ENCODE measurements around the gene RFX4. TPM values are rescaled to one million over a fixed set of nuclear protein-coding genes. Genes with fewer than 3 reads are reported as not detected.

Gene RFX4
- total and polyA plus RNA-seq, 7 experiments from 2014 or later = not detected

GRCh38 chr12:106780010-106780631 is 197.3 kb downstream of the RFX4 start:
- Histone ChIP-seq H3K9me3 (ENCODE audit: control insufficient read depth in 2 of 3, low read length in 3 of 3) (no peaks in the 10 kb centered on the region), H3K36me3 (ENCODE audit: control insufficient read depth in 2 of 3, insufficient read depth in 3 of 3, low read length in 3 of 3) (no peaks in the 10 kb centered on the region), H3K27ac (ENCODE audit: low read depth, low read length) (no peak overlapping the region), H3K4me1 (ENCODE audit: control insufficient read depth in 2 of 2, insufficient read depth in 2 of 2, low read length in 2 of 2) (peaks cover 0 to 12% of the 10 kb centered on the region in 2 donors), H3K4me3 (ENCODE audit: low read length) (no peak overlapping the region), H3K27me3 (ENCODE audit: control insufficient read depth in 2 of 2, insufficient read depth in 2 of 2, low read length in 2 of 2) (no peaks in the 10 kb centered on the region)
- H3K4me1 Mint-ChIP-seq = peaks cover 29 to 60% (median 45%) of the 10 kb centered on the region in 7 donors
- no peak for DNase-seq
- no peak for ATAC-seq
- no peaks in the 10 kb centered on the region for H3K27me3 Mint-ChIP-seq
- intact Hi-C loops (cut with micrococcal nuclease) = no loop called here
- no peak overlapping the region for H3K4me3 Mint-ChIP-seq
- ChIA-PET POLR2A (interaction anchor here (1.6 kb wide), 1 partner anchor 32 kb away, joined by 4 read pairs; no protein-coding TSS in a partner anchor), CTCF (no interaction called here)
- no peaks in the 10 kb centered on the region for H3K9me3 Mint-ChIP-seq
- H3K27ac Mint-ChIP-seq = no peak overlapping the region
- H3K36me3 Mint-ChIP-seq = peaks cover 2 to 21% (median 13%) of the 10 kb centered on the region in 5 donors

GRCh38 chr12:106782619-106783018 is 199.8 kb downstream of the RFX4 start:
- Histone ChIP-seq H3K4me3 (ENCODE audit: low read length) (no peak overlapping the region), H3K4me1 (ENCODE audit: control insufficient read depth in 2 of 2, insufficient read depth in 2 of 2, low read length in 2 of 2) (no peaks in the 10 kb centered on the region), H3K27ac (ENCODE audit: low read depth, low read length) (no peak overlapping the region), H3K36me3 (ENCODE audit: control insufficient read depth in 2 of 3, insufficient read depth in 3 of 3, low read length in 3 of 3) (no peaks in the 10 kb centered on the region), H3K27me3 (ENCODE audit: control insufficient read depth in 2 of 2, insufficient read depth in 2 of 2, low read length in 2 of 2) (no peaks in the 10 kb centered on the region), H3K9me3 (ENCODE audit: control insufficient read depth in 2 of 3, low read length in 3 of 3) (no peaks in the 10 kb centered on the region)
- intact Hi-C loops (cut with micrococcal nuclease) = no loop called here
- DNase-seq (no peak), ATAC-seq (no peak)
- peaks cover 9 to 38% (median 23%) of the 10 kb centered on the region in 5 donors for H3K36me3 Mint-ChIP-seq
- H3K4me3 Mint-ChIP-seq = no peak overlapping the region
- H3K4me1 Mint-ChIP-seq = peaks cover 10 to 37% (median 22%) of the 10 kb centered on the region in 7 donors
- no peaks in the 10 kb centered on the region for H3K27me3 Mint-ChIP-seq
- CTCF ChIA-PET = no interaction called here
- POLR2A ChIA-PET = interaction anchor here (0.6 kb wide), 1 partner anchor 17 kb away, joined by 3 read pairs; no protein-coding TSS in a partner anchor
- no peaks in the 10 kb centered on the region for H3K9me3 Mint-ChIP-seq
- no peak overlapping the region for H3K27ac Mint-ChIP-seq

DNA sequence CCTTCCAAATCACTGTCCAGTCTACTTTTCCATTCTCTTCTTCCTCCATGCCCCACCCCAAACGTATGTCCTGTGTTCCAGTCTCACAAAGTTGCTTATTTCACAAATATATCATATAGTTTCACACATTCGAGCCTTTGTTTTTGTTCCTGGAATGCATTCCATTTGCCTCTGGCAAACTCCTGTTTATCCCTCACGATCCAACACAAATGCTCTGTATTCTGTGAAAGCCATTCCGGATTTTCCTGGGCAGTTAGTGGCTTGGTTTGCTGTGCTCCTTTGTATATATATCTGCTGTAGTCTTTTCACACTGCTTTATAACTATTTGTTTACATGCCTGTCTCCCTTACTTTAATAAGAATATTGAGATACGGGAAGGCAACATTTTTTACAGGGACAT is 200.7 kb downstream of the RFX4 start:
- Mint-ChIP-seq H3K9me3 (peaks cover 0 to 2% (median 0%) of the 10 kb centered on the region in 11 donors), H3K27ac (no peak overlapping the region), H3K27me3 (no peaks in the 10 kb centered on the region), H3K4me1 (peaks cover 5 to 30% (median 19%) of the 10 kb centered on the region in 7 donors), H3K36me3 (peaks cover 10 to 45% (median 31%) of the 10 kb centered on the region in 5 donors), H3K4me3 (no peak overlapping the region)
- Histone ChIP-seq H3K36me3 (ENCODE audit: control insufficient read depth in 2 of 3, insufficient read depth in 3 of 3, low read length in 3 of 3) (no peaks in the 10 kb centered on the region), H3K4me1 (ENCODE audit: control insufficient read depth in 2 of 2, insufficient read depth in 2 of 2, low read length in 2 of 2) (no peaks in the 10 kb centered on the region), H3K9me3 (ENCODE audit: control insufficient read depth in 2 of 3, low read length in 3 of 3) (no peaks in the 10 kb centered on the region), H3K27me3 (ENCODE audit: control insufficient read depth in 2 of 2, insufficient read depth in 2 of 2, low read length in 2 of 2) (no peaks in the 10 kb centered on the region), H3K4me3 (ENCODE audit: low read length) (no peak overlapping the region), H3K27ac (ENCODE audit: low read depth, low read length) (no peak overlapping the region)
- DNase-seq = no peak
- CTCF ChIA-PET = no interaction called here
- ATAC-seq = no peak
- POLR2A ChIA-PET = interaction anchor here (0.6 kb wide), 1 partner anchor 18 kb away, joined by 3 read pairs; no protein-coding TSS in a partner anchor
- intact Hi-C loops (cut with micrococcal nuclease) = no loop called here

- H3K27me3 Mint-ChIP-seq = no peaks in the 10 kb centered on the region
- H3K36me3 ChIP-seq (ENCODE audit: control insufficient read depth in 2 of 3, insufficient read depth in 3 of 3, low read length in 3 of 3) = peaks cover 0 to 10% (median 0%) of the 10 kb centered on the region in 3 experiments
- CTCF ChIA-PET = interaction anchor here (0.8 kb wide), 1 partner anchor 53 kb away, joined by 3 read pairs; no protein-coding TSS in a partner anchor
- POLR2A ChIA-PET = interaction anchor here (1.1 kb wide), 1 partner anchor 53 kb away, joined by 3 read pairs; no protein-coding TSS in a partner anchor
- no peak overlapping the region for H3K4me3 ChIP-seq (ENCODE audit: low read length)
- intact Hi-C loops (cut with micrococcal nuclease) = no loop called here
- H3K27ac ChIP-seq (ENCODE audit: low read depth, low read length) = no peak overlapping the region
- H3K36me3 Mint-ChIP-seq = peaks cover 20 to 59% (median 42%) of the 10 kb centered on the region in 5 donors
- peaks cover 0 to 2% (median 0%) of the 10 kb centered on the region in 11 donors for H3K9me3 Mint-ChIP-seq
- peaks cover 0 to 13% (median 5%) of the 10 kb centered on the region in 7 donors for H3K4me1 Mint-ChIP-seq
- H3K4me3 Mint-ChIP-seq = no peak overlapping the region
- no peaks in the 10 kb centered on the region for H3K9me3 ChIP-seq (ENCODE audit: control insufficient read depth in 2 of 3, low read length in 3 of 3)
- DNase-seq = no peak
- ATAC-seq = no peak
- no peaks in the 10 kb centered on the region for H3K27me3 ChIP-seq (ENCODE audit: control insufficient read depth in 2 of 2, insufficient read depth in 2 of 2, low read length in 2 of 2)
- no peaks in the 10 kb centered on the region for H3K4me1 ChIP-seq (ENCODE audit: control insufficient read depth in 2 of 2, insufficient read depth in 2 of 2, low read length in 2 of 2)
- no peak overlapping the region for H3K27ac Mint-ChIP-seq
Observed at GRCh38 chr12:106790020-106790419, 207.2 kb downstream of the RFX4 start.

GRCh38 chr12:106791531-106791930 is 208.7 kb downstream of the RFX4 start:
- Mint-ChIP-seq H3K27me3 (no peaks in the 10 kb centered on the region), H3K4me3 (no peak overlapping the region), H3K27ac (no peak overlapping the region), H3K4me1 (peaks cover 0 to 13% (median 5%) of the 10 kb centered on the region in 7 donors), H3K36me3 (peaks cover 18 to 56% (median 38%) of the 10 kb centered on the region in 5 donors), H3K9me3 (peaks cover 0 to 2% (median 0%) of the 10 kb centered on the region in 11 donors)
- Histone ChIP-seq H3K4me3 (ENCODE audit: low read length) (no peak overlapping the region), H3K36me3 (ENCODE audit: control insufficient read depth in 2 of 3, insufficient read depth in 3 of 3, low read length in 3 of 3) (peaks cover 0 to 10% (median 0%) of the 10 kb centered on the region in 3 experiments), H3K27ac (ENCODE audit: low read depth, low read length) (no peak overlapping the region), H3K27me3 (ENCODE audit: control insufficient read depth in 2 of 2, insufficient read depth in 2 of 2, low read length in 2 of 2) (no peaks in the 10 kb centered on the region), H3K9me3 (ENCODE audit: control insufficient read depth in 2 of 3, low read length in 3 of 3) (no peaks in the 10 kb centered on the region), H3K4me1 (ENCODE audit: control insufficient read depth in 2 of 2, insufficient read depth in 2 of 2, low read length in 2 of 2) (no peaks in the 10 kb centered on the region)
- POLR2A ChIA-PET = no interaction called here
- DNase-seq = no peak
- no peak for ATAC-seq
- intact Hi-C loops (cut with micrococcal nuclease) = no loop called here
- CTCF ChIA-PET = no interaction called here

GRCh38 chr12:106794369-106794768 is 211.6 kb downstream of the RFX4 start:
- no peaks in the 10 kb centered on the region for H3K27me3 ChIP-seq (ENCODE audit: control insufficient read depth in 2 of 2, insufficient read depth in 2 of 2, low read length in 2 of 2)
- H3K4me3 Mint-ChIP-seq = no peak overlapping the region
- H3K27ac ChIP-seq (ENCODE audit: low read depth, low read length) = no peak overlapping the region
- ATAC-seq = no peak
- H3K36me3 ChIP-seq (ENCODE audit: control insufficient read depth in 2 of 3, insufficient read depth in 3 of 3, low read length in 3 of 3) = peaks cover 0 to 10% (median 0%) of the 10 kb centered on the region in 3 experiments
- no peak for DNase-seq
- H3K9me3 ChIP-seq (ENCODE audit: control insufficient read depth in 2 of 3, low read length in 3 of 3) = no peaks in the 10 kb centered on the region
- no peaks in the 10 kb centered on the region for H3K4me1 ChIP-seq (ENCODE audit: control insufficient read depth in 2 of 2, insufficient read depth in 2 of 2, low read length in 2 of 2)
- no peak overlapping the region for H3K4me3 ChIP-seq (ENCODE audit: low read length)
- no peak overlapping the region for H3K27ac Mint-ChIP-seq
- H3K27me3 Mint-ChIP-seq = no peaks in the 10 kb centered on the region
- POLR2A ChIA-PET = no interaction called here
- peaks cover 0 to 11% (median 0%) of the 10 kb centered on the region in 7 donors for H3K4me1 Mint-ChIP-seq
- peaks cover 9 to 56% (median 24%) of the 10 kb centered on the region in 5 donors for H3K36me3 Mint-ChIP-seq
- no peaks in the 10 kb centered on the region for H3K9me3 Mint-ChIP-seq
- intact Hi-C loops (cut with micrococcal nuclease) = no loop called here
- CTCF ChIA-PET = no interaction called here
